WI38 (cell line): ENCODE data around the gene SNTG2.

ENCODE experiments used
- H3K4me3 ChIP-seq: 2 replicates; pipeline ENCODE4 v1.5.1; 2011; ENCODE audit warnings: low read depth, mild to moderate bottlenecking, control low read depth, low read length
- CTCF ChIP-seq: IDR thresholded peaks from 2 replicates; pipeline ENCODE4 v1.5.1; 2012; ENCODE audit warnings: low read depth, mild to moderate bottlenecking, control low read depth, low read length

Gene SNTG2

GRCh38 chr2:1168846-1169245 is 218.2 kb downstream of the SNTG2 start:
- TF ChIP-seq CTCF, result no peak

GRCh38 chr2:1169291-1169949 is 218.8 kb downstream of the SNTG2 start:
- H3K4me3 ChIP-seq, result no peak overlapping the region
- TF ChIP-seq CTCF, result no peak

More at GRCh38 chr2:1168846-1169245, 218.2 kb downstream of the SNTG2 start:
- H3K4me3 ChIP-seq, result no peak overlapping the region

- no peak for TF ChIP-seq CTCF
- no peak overlapping the region for H3K4me3 ChIP-seq
Observed at GRCh38 chr2:1170241-1170640, 219.6 kb downstream of the SNTG2 start.

GRCh38 chr2:1170711-1171110 is 220.1 kb downstream of the SNTG2 start:
- no peak for TF ChIP-seq CTCF

GRCh38 chr2:1173528-1173927 is 222.9 kb downstream of the SNTG2 start:
- H3K4me3 ChIP-seq, result no peak overlapping the region
- TF ChIP-seq CTCF, result no peak

More at GRCh38 chr2:1170711-1171110, 220.1 kb downstream of the SNTG2 start:
- H3K4me3 ChIP-seq, result no peak overlapping the region

- no peak overlapping the region for H3K4me3 ChIP-seq
- TF ChIP-seq CTCF, result no peak
Observed at GRCh38 chr2:1181893-1182292, 231.2 kb downstream of the SNTG2 start.

GRCh38 chr2:1183300-1183699 is 232.7 kb downstream of the SNTG2 start:
- no peak overlapping the region for H3K4me3 ChIP-seq
- TF ChIP-seq CTCF, result no peak
